ENCODE results near the gene WDR12. TPM values are rescaled to one million over a fixed set of nuclear protein-coding genes. Genes with fewer than 3 reads are reported as not detected.

Gene WDR12
- total and polyA plus RNA-seq, 2 of the 4 experiments (the other 2 are of a cell fraction): 8.6 to 17.0 TPM

Other genes starting within 250 kb of the WDR12 start
- gene ICA1L, start 39.9 kb downstream of the WDR12 start, total RNA-seq (2012; rRNA removed): 1.8 and 1.9 TPM in 2 replicates
- gene ICA1L, start 39.9 kb downstream of the WDR12 start, polyA plus RNA-seq (2012; rRNA removed): 1.7 and 1.8 TPM in 2 replicates
- gene CARF, start 602 bp upstream of the WDR12 start, total RNA-seq (2012; rRNA removed): 3.1 and 5.6 TPM in 2 replicates
- gene CARF, start 602 bp upstream of the WDR12 start, polyA plus RNA-seq (2012; rRNA removed): 2.4 and 2.7 TPM in 2 replicates
- gene NBEAL1, start 103.2 kb upstream of the WDR12 start, total RNA-seq (2012; rRNA removed): 38.0 and 52.2 TPM in 2 replicates
- gene NBEAL1, start 103.2 kb upstream of the WDR12 start, polyA plus RNA-seq (2012; rRNA removed): 4.1 and 6.4 TPM in 2 replicates